Cerebellar cortex (tissue), 1 donor: ENCODE measurements around the gene UXS1.

Experiments
- DNase-seq: peaks from one replicate; pipeline ENCODE4 v3.0.0-alpha.2; 2015; ENCODE audit warnings: low spot score

The UXS1 gene

DNA sequence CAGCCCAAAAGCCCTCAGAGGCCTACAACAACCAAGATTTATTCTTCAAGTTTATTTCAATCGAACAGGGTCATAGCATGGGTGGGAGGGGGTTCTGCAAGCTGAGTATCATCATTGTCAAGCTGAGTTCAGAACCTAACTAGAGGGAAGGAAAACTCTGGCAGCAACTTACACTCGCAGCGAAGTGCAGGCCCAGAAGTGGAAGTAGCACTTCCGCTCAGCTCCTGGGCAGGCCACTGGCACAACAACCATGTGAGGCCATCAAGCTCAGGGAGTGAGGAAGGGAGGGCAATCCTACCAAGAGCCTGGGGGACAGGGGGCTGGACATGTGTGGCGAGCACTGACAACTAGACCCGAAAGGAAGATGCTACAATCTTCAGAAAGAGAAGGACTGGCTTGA is 4.8 kb downstream of the UXS1 start:
- DNase-seq, result no peak

DNA sequence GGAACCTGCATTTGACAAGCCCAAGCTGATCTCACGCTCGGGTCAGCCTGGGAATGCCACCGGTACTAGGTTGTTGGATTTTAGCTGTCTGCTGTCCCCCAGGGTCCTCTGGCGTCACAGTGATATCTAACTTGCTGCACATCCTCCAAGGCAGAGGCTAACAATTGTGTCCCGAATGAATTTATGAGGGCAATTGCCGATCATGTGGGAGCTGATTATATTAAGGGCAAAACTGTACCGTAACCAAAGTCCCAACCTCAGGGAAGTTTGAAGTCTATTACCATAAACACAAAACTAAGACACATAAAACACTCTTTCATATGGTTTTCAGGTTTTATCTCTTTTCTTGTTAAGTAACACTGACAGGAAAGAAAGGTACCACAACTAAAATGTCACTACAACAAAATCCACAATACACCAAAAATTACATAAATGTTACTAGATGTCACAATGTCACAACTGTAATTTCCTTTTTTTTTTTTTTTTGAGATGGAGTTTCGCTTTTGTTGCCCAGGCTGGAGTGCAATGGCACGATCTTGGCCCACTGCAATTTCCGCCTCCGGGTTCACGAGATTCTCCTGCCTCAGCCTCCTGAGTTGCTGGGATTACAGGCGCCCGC is 6.7 kb downstream of the UXS1 start:
- no peak for DNase-seq

DNA sequence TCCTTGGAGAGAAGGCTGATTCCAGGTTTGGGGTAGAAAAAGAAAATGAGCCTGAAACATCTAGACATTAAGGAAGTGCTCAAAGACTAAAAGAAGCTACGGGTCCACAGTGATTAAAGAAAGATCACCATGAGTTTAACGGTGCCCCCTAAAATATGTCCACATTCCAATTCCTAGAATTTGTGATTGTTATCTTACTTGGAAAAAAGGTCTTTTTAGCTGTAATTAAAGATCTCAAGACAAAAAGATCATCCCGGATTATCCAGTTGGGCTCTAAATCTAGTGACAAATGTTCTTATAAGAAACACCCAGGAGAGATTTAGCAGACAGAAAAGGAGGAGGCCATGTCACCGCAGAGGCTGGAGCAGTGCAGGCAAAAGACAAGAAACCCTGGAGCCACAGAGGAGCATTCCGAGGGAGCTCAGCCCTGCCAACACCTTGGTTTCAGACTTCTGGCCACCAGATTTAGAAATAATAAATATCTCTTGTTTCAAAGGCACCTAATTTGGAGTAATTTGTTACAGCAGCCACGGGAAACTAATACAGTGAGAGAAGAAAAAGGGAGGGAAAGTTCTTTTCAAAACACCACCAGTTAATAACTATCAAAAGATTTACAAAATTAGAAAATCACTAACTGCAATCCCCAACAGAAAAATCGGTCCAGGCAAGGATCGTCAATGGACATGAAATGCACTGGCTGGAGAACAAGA is 8.5 kb downstream of the UXS1 start:
- no peak for DNase-seq

DNA sequence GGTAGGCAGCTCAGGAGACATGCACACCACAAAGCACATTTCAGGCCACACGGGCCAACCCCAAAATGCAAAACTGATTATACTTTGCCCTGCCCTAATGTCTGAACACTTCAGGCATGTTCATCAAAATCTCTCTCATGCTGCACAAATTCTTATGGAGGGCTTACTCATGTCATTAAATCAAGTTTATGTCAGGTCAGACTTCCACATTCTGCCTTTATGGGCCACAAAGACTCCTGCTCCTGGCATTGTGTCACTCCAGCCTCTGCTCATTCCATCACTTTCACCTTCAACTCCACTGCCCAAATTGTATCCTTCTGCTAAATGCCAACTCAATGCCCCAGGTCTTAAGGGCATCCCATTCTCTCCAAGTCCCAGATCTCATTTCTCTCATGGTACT is 9.2 kb downstream of the UXS1 start:
- DNase-seq, result no peak

DNA sequence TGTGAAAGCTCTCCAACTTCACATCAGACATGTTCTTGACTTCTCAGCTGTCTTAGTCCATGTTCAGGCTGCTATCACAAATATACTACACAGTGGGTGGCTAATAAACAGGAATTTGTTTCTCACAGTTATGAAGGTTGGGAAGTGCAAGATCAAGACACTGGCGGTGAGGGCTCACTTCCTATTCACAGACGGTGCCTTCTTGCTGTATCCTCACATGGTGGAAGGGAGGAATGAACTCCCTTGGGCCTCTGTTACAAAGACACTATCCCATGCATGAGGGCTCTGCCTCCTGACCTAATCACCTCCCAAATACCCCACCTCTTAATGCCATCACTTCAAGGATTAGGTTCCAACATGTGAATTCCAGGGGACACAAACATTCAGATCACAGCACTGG is 9.7 kb downstream of the UXS1 start:
- DNase-seq, result no peak

DNA sequence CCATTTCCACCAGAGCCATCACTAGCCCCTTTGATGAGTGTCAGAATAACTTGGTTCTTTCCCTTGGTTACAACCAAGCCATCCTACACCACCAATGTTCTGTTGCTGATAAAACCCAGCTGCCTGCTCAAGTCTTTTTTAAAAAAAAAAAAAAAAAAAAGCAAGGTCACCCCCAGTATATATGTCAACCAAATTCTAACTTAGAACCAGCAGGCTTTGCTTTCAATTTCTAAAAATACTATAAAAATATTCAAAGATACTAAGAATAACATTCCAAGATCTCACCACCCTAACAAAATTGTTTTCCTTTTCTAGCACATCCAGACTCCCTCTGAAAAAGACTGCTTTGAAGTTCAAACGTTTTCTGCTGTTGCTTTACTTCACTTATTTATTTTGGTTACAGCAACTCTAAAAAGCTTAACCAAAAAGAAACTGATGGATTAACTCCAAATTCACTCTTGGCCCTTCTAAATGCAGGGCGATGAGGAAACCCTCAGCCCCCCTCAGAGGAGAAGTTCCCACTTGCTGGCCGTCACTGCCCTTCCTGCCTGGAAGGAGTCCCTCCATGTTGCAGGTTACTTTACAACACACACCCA is 10.9 kb downstream of the UXS1 start:
- no peak for DNase-seq

DNA sequence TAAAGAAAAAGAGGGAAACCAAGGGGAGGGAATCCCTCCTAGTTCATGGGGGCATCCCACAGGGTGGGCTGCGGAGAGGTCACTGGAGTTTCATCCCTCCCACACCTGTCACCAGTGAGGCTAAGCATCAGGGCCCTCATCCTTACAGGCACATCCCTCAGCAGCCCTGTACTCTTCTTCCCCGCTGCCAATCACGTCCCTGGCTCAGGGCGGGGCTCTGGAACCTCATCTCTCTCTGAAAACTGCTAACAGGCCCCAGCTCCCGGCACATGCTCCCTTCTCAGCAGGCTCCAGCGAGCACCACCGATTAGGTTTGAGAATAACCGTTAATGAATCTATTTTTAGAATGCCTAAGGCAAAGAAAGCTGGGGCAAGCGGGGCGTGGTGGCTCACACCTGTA is 13.0 kb downstream of the UXS1 start:
- no peak for DNase-seq

DNA sequence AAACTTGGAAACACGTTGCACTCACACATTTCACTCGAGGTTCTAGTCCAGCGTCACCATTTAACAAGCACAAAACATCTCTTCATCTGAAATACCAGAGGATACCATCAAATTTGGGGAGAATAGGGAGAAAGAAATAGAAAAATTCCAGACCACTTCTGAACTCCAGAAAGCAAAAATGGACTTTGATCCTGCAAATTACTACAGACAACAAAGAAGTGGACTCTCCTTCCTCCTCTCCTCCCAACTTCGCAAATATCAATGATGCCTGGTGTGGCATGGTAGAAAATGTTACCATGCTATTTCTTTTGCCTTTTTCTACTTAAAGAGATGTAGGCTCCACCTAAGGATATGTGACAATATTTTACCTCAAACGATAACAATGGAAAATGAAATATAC is 13.5 kb downstream of the UXS1 start:
- DNase-seq, result no peak

DNA sequence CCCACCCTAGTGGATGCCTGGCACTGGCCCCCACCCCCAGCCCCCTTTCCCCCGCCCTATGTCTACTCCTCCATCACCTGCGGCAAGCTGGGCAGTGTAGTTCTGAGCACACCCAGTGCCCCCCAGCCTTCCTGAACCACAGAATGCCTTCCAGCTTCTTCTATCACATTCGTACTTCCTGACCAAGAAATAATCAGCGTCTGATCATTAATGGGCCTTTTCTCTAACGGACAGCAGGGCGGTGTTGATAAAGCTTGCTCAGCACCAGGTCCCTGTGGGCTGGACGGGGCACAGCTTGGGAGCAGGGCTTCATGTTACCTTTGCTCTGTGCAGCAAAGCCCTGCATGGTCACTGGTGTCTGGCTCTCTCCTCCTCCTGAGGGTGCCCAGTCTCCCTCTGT is 15.4 kb downstream of the UXS1 start:
- DNase-seq, result no peak

DNA sequence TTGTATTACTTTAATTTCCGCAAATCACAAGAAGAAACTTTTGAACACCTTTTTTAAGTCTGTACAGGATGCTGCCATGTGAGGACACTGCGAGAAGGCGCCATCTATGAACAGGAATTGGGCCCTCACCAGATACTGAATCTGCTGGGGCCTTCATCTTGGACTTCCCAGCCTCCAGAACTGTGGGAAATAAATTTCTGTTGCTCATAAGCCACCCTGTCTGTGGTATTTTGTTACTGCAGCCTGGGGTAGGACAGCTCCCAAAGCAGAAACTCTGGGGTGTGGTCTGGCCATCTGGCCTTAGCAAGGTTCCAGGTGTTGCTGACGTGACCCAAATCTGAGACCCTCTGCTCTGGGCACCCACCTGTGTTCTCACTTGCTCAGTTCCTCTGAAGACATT is 16.5 kb downstream of the UXS1 start:
- no peak for DNase-seq

DNA sequence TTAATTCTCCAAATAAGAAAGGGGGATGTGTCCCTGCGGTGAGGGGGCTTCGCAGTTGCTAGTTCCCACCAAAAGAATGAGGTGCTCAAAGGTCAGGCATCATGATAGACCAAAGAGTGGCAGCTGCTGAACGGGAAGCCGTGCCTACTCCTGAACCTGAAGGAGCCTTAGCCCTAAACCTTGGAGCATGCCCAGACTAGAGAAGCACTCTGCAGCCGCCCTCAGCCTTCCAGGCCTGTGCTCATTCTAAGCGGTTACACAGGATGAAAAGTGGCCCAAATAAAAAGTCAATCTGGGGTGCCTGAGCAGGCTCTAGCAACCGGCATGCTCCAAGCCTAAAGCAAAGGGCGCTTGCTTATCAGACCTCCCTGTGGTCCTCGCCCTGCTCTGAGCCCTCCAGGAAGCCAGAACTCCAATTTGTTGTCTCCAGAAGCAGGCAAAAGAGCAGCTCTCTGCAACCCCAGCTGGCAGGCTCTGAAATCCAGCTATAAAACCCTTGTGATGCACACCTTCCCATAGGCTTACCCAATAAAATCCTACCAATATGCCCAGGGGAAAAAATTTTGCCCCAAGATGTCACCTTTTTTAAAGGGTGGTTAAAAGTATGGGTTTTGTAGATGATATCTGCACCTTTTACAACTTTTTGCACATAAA is 17.5 kb downstream of the UXS1 start:
- no peak for DNase-seq

DNA sequence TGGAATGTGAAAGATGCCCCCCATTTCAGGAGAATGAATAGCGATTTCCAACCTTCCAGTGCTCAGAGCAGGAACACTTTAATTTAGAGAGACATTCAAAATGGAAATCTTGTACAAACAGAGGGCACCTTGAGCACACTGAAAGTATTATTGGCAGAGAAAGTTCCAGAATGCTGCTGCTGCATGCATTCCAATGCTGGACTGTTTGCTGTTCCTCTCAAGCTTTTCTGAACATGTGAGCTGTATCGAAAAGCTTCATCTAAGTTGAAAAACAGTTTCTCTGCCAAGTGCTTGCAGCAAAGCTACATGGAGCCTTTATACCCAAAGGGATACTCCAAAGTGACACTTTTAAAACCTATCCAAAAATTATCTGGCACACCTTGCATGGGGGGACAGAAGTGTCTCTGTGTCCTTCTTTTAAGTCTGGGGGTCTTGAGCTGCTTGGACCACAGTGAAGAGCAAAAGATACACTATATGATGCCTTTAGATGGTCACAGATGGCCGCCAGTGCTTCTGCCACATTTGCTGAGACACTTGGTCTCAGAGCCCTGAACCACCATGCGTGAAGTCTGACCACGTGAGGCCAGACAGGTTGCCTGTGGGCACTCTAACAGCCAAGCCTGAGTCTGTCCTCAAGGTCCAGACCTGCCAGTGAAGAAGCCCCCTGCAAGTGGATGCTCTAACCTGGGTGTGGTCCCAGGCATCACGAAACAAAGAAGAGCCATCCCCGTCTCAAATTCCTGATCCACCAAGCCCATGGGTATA is 18.8 kb downstream of the UXS1 start:
- no peak for DNase-seq

DNA sequence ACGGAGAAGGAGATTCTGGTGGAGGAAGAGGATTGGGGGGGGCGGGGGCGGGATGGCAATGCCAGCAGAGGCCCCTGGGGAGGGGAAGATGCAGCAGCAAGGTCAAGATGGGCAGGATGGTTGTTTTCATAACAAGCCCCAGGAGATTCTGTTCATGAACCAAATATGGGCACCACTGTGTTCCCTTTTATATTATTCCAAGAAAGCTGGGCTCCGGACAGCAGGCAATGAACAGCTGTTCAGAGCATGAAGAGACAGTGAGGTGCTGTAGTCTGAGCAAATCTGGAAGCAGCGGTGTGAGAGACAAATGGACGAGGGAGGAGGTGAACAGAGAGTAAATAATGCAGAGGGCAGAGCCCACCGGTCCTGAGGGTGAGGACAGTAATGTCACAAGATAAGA is 20.0 kb downstream of the UXS1 start:
- DNase-seq, result no peak

DNA sequence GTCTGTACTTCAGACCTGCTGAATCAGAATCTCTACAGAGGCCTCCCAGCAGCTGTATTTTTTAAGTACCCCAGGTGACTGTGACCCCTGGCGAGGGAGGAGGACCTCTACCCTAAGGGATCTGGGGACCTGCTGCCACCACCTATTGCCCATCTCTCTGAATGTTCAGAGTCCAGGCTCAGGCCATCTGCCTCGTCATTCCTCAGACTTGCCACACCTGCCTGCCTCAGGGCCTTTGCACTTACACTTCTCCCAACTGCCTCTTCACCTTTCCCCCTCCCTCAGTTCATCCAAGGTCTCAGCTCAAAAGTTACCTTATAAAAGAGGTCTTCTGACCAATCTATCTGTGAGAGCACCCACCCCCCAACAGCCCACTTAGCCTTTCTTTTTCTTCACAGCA is 21.5 kb downstream of the UXS1 start:
- no peak for DNase-seq

DNA sequence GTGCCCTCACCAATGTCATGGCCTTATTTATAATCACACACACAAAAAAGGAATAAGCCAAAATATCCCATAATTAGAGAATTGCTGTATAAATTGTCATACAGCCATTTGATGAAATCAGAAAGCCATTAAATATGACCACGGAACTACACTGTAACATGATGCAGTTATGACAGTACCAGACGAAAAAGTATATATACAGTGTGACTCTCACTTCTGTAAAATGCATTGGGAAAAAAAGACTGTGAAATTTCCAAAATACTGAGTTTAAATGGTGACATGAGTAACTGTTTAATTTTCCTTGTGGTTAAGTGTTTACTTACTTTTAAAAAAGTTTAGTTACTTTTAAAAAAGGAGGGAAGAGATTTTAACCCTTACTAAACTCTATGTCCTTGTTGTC is 25.4 kb downstream of the UXS1 start:
- no peak for DNase-seq

DNA sequence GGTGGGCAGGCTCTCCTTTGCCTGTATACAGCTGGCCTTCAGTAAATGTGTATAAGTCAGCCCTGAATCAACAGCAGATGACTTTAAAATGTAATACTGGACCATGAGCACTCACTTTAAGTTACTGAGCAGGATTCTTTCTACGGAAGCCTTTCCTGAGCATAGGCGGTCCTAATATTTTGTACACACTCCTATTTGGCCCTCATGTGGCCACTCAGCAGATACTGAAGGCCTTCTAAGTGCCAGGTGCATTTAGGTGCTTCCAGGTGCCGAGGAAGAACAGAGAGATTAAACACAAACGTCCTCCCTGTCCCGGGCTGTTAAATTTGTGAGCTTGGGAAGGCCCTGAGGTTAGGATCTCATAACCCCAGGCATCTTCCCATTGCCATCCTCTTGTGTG is 27.0 kb downstream of the UXS1 start:
- no peak for DNase-seq

DNA sequence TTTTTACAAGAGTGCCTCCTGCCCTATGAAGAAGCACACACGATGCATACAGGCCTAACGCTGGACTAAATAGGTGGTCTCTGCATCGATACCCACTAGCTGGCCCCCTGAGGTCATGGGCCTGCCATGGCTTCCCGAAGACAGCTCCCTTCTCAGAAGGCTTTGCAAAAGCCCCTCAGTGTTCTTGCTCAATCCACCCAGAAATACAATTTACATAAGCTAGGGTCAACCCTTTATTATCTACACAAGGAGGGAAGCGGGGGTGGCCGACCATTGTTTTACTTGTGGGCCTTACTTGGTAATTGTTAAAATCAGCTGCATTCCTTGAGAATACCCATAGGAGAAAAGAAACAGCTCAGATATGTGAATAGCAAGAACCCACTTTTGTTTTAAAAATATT is 28.5 kb downstream of the UXS1 start:
- DNase-seq, result no peak

DNA sequence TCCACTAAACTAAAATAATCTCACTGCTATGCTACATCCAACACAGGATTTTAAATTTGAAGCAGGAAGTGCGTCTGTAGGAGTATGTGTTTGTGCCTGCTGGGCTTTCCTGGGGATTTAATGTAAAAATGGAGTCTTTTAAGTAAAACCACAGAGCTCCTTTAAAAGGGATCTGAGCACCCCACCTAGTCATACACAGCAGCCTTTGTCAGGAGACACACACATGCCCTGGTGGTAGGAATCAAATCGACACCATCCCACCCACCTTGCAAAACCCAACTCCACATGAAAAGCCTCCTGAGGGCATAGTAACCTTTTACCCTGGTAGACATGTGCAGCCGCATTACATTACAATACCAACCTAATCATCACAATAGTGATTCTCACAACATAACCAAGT is 29.1 kb downstream of the UXS1 start:
- DNase-seq, result no peak

DNA sequence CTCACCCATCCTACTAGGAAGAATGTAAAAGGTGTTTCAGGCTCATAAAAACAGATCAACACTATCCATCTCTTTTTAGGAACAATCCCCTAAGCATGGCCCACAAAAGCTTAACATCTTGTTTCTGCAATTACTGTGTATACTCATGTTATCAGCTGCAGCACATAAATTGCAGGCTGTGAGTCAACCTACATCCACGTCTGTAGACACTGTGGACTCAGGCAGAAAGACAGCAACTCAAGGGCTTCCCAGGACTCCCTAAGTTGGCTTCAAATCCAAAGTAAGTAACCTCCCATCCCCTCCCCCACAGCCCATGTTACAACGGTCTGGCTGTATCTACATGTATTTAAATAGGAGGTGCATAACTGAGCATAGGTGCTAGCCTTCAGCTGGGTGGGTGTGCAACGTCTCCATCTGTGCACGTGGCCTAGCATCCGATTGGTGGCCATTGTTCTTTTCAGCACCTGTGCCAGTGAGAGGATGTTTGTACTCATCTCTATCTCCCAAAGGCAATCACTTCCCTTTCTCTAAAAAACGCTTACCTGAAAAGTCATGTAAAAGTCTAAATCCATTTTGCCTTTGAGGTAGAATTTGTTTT is 30.1 kb downstream of the UXS1 start:
- no peak for DNase-seq

DNA sequence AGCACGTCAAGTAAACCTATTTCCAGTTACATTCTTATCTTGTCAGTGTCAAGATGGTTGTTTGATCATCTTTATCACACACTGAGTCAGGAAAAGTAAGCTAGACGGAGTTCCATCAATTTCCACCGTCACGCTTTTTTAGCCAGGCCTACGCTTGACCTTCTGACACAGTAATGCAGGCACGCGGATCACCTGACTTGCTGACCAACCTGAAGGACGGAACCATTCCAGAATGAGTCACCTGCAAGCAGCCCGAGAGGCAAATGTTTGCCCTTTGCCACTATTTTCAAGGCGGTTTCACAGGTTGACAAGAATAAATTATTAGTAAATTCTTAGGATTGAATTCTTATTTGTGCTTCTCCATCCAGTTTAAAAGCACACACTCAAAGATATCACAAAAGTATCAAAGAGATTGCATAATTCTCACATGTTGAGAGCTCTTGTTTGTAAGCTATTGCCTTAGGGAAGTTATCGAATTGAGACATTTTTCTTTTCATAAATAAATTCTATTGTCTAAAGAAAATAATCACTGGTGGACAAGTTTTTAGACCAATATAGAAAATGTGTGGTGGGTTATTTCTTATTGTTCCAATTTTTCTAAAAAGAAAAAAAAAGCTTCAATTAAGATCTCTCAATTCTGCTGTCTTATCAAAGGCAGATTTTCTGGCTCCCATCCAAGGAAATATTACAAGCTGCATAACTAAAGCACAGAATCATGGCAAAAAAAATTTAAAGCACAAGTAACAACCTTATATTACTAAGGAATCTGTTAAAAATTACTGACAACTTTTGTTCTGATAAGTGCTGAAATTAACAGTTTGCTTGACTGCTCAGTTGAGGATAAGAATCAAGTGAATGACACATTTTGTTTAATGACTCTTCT is 31.9 kb downstream of the UXS1 start:
- peak; percentile 12 for DNase-seq

DNA sequence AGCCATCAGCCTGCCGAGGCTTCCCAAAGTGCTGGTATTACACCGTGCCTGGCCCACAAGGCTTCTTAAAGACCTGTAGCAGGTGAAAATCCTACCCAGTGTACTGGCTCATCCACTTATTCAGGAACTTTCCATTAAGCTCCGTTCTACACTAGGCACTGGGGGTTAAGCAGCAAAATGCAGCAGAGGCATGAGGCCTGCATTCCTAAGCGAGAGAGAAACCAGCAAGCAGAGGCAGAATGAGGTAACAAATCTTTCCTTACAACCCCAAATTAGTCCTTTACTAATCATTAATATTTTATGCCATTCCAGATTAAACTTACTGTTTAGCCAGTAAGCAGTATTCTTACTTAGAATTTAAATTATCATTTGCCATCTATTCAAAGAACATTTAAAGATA is 32.8 kb downstream of the UXS1 start:
- no peak for DNase-seq
